SK-N-SH (cell line): ENCODE results near the gene CHD9. TPM values are rescaled to one million over a fixed set of nuclear protein-coding genes. Genes with fewer than 3 reads are reported as not detected.

ENCODE experiments used
- CTCF ChIA-PET: fragments of 300-600, 350-600 bp; formaldehyde crosslinking; extraction: SDS; loops from one replicate; lab custom pipeline; 2021; lab: Yijun Ruan, JAX
- POLR2A ChIA-PET: fragments of 350-600 bp; sonication (Branson Sonifier 250); formaldehyde crosslinking; extraction: SDS; loops from one replicate; lab custom pipeline; 2020; ENCODE audit warnings: antibody characterized with exemption, inconsistent platforms; lab: Yijun Ruan, JAX
- DNase-seq: peaks from one replicate; pipeline ENCODE4 v3.0.0; 2012
- H2AFZ ChIP-seq: fragments of 200-600 bp; sonication (generic); 2 replicates; pipeline ENCODE4 v1.8.1; 2016; ENCODE audit warnings: antibody characterized with exemption, mild to moderate bottlenecking, low read depth
- H3F3A ChIP-seq: fragments of 200-600 bp; sonication (generic); replicated peaks from 2 replicates; pipeline ENCODE3; 2016; ENCODE audit warnings: antibody characterized with exemption, mild to moderate bottlenecking; ENCODE audit not compliant: insufficient read depth
- H3K27ac ChIP-seq, 2 experiments: fragments of 200-500 bp in 1 of 2; fragments of 200-600 bp in 1 of 2; sonication (Bioruptor generic) in 1 of 2; sonication (generic), shearing (Covaris generic) in 1 of 2; 2 replicates each; pipeline versions ENCODE4 v1.5.1 to v1.6.1; 2014 to 2016; ENCODE audit warnings: low read depth in 2 of 2, inconsistent platforms in 1 of 2, low read length in 1 of 2, mild to moderate bottlenecking in 1 of 2, mixed read lengths in 1 of 2
- H3K27me3 ChIP-seq: fragments of 200-600 bp; sonication (generic), shearing (Covaris generic); 2 replicates; pipeline ENCODE4 v1.6.1; 2016; ENCODE audit warnings: mixed run types; ENCODE audit not compliant: insufficient read depth
- H3K36me3 ChIP-seq, 2 experiments: fragments of 200-500 bp in 1 of 2; fragments of 200-600 bp in 1 of 2; sonication (Bioruptor generic) in 1 of 2; sonication (generic) in 1 of 2; replicated peaks in 1 of 2; 2 replicates each; pipeline versions ENCODE3 to v1.5.1; 2014 to 2016; ENCODE audit warnings: low read length in 1 of 2, mild to moderate bottlenecking in 1 of 2; ENCODE audit not compliant: insufficient read depth in 2 of 2, control insufficient read depth in 1 of 2
- H3K4me1 ChIP-seq, 2 experiments: fragments of 200-500 bp in 1 of 2; fragments of 200-600 bp in 1 of 2; sonication (Bioruptor generic) in 1 of 2; sonication (generic), shearing (Covaris generic) in 1 of 2; 2 replicates each; pipeline versions ENCODE4 v1.5.1 to v1.6.1; 2014 to 2016; ENCODE audit warnings: low read depth in 1 of 2, low read length in 1 of 2, mixed run types in 1 of 2; ENCODE audit not compliant: insufficient read depth in 2 of 2, control insufficient read depth in 1 of 2
- H3K4me2 ChIP-seq: fragments of 200-600 bp; sonication (generic), shearing (Covaris generic); 2 replicates; pipeline ENCODE4 v1.6.1; 2017; ENCODE audit warnings: mixed run types
- H3K4me3 ChIP-seq, 2 experiments: fragments of 200-500 bp in 1 of 2; fragments of 200-600 bp in 1 of 2; sonication (Bioruptor generic) in 1 of 2; sonication (generic), shearing (Covaris generic) in 1 of 2; 2 replicates each; pipeline versions ENCODE4 v1.5.1 to v1.8.1; 2014 to 2016; ENCODE audit warnings: low read depth in 2 of 2, inconsistent platforms in 1 of 2, low read length in 1 of 2, mild to moderate bottlenecking in 1 of 2, mixed read lengths in 1 of 2, moderate library complexity in 1 of 2
- H3K79me2 ChIP-seq: fragments of 200-600 bp; sonication (generic); 2 replicates; pipeline ENCODE4 v1.8.1; 2017; ENCODE audit warnings: mild to moderate bottlenecking; ENCODE audit not compliant: insufficient read depth
- H3K9ac ChIP-seq: fragments of 200-600 bp; sonication (generic); 2 replicates; pipeline ENCODE4 v1.6.1; 2017; ENCODE audit warnings: mixed run types
- H3K9me2 ChIP-seq: fragments of 200-600 bp; sonication (generic); 2 replicates; pipeline ENCODE4 v1.6.1; 2017; ENCODE audit warnings: mixed run types
- H3K9me3 ChIP-seq: fragments of 200-600 bp; sonication (generic); 2 replicates; pipeline ENCODE4 v1.6.1; 2017; ENCODE audit warnings: mixed run types, mild to moderate bottlenecking, moderate library complexity
- H4K20me1 ChIP-seq: fragments of 200-600 bp; sonication (generic); 2 replicates; pipeline ENCODE4 v1.6.1; 2017; ENCODE audit warnings: mild to moderate bottlenecking, mixed run types; ENCODE audit not compliant: insufficient read depth
- EP300 ChIP-seq, 2 experiments: IDR thresholded peaks; 2 replicates each; pipeline versions ENCODE4 v1.4.0 to v1.6.1; 2012; ENCODE audit warnings: borderline replicate concordance in 1 of 2, low read depth in 1 of 2, low read length in 1 of 2
- FOXJ3 ChIP-seq: sonication (generic); formaldehyde crosslinking; IDR thresholded peaks from 2 replicates; pipeline ENCODE4 v1.5.1; 2020; ENCODE audit warnings: mild to moderate bottlenecking, missing genetic modification reagents
- JUND ChIP-seq: IDR thresholded peaks from 2 replicates; pipeline ENCODE4 v1.4.0; 2012
- MAX ChIP-seq: IDR thresholded peaks from 2 replicates; pipeline ENCODE4 v1.4.0; 2012; ENCODE audit warnings: low read depth
- MEF2A ChIP-seq: IDR thresholded peaks from 2 replicates; pipeline ENCODE4 v1.4.0; 2012; ENCODE audit warnings: low read depth, borderline replicate concordance
- MXI1 ChIP-seq: IDR thresholded peaks from 2 replicates; pipeline ENCODE4 v1.6.1; 2012; ENCODE audit warnings: mild to moderate bottlenecking, low read depth, low read length, improper control_type of control experiment
- NRF1 ChIP-seq: IDR thresholded peaks from 2 replicates; pipeline ENCODE4 v1.6.1; 2012; ENCODE audit warnings: low read depth, mild to moderate bottlenecking, low read length
- RCOR1 ChIP-seq: fragments of 150-350 bp; IDR thresholded peaks from 2 replicates; pipeline ENCODE4 v1.6.1; 2017; ENCODE audit warnings: antibody characterized with exemption, low read length
- REST ChIP-seq: IDR thresholded peaks from 2 replicates; pipeline ENCODE4 v1.6.1; 2012; ENCODE audit warnings: mild to moderate bottlenecking, low read depth, low read length, moderate library complexity
- RFX5 ChIP-seq: IDR thresholded peaks from 2 replicates; pipeline ENCODE4 v1.6.1; 2012; ENCODE audit warnings: mild to moderate bottlenecking, improper control_type of control experiment, low read length
- RXRA ChIP-seq: IDR thresholded peaks from 2 replicates; pipeline ENCODE4 v1.4.0; 2012; ENCODE audit warnings: low read depth, mild to moderate bottlenecking, borderline replicate concordance
- TCF12 ChIP-seq: IDR thresholded peaks from 2 replicates; pipeline ENCODE4 v1.4.0; 2012
- TEAD4 ChIP-seq: IDR thresholded peaks from 2 replicates; pipeline ENCODE4 v1.4.0; 2012; ENCODE audit warnings: mild to moderate bottlenecking, borderline replicate concordance; ENCODE audit not compliant: insufficient read depth
- YY1 ChIP-seq: IDR thresholded peaks from 2 replicates; pipeline ENCODE4 v1.4.0; 2012; ENCODE audit warnings: low read depth, mild to moderate bottlenecking
- WGBS: methylation state at CpG from one replicate; pipeline ENCODE4 v1.1.6; 2017; ENCODE audit warnings: low lambda C conversion rate; 5-methylcytosine and 5-hydroxymethylcytosine counted together
- polyA plus RNA-seq, 3 experiments: library from polyadenylated mRNA; depleted of rRNA; stranded (reverse); fragments of >200 nt; gene quantifications; 2 replicates each; pipeline ENCODE4 v1.2.3, GENCODE V29; 2012

CHD9 gene
- polyA plus RNA-seq, 1 of the 3 experiments (the other 2 are of a cell fraction), result 6.2 TPM

DNA sequence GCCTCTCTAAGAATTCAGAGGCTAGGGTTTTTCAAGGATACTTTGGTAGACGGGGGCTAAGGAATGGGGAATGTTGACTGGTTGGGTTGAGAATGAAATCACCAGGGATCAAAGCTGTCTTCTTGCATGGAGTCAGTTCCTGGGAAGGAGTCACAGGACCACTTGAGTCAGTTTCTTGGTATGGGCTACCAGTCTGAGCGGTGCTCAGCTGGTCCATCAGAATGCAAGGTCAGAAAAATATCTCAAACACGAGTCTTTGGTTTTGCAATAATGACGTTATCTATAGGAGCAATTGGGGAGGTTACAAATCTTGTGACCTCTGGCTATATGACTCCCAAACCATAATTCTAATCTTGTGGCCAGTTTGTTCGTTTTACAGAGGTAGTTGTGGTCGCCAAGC is 20.5 kb upstream of the CHD9 start:
- ChIA-PET POLR2A (no interaction called here), CTCF (interaction anchor here (1.3 kb wide), 1 partner anchor 20 kb away, joined by 4 read pairs; no protein-coding TSS in a partner anchor)
- no peak overlapping the region for H2AFZ ChIP-seq
- no peaks in the 10 kb centered on the region for H3F3A ChIP-seq
- H3K9me3 ChIP-seq, result no peaks in the 10 kb centered on the region
- H3K4me2 ChIP-seq, result no peak overlapping the region
- H4K20me1 ChIP-seq, result no peaks in the 10 kb centered on the region
- WGBS, result 56% methylated on average over 6 of the region's 6 CpGs
- H3K9ac ChIP-seq, result no peak overlapping the region
- DNase-seq, result no peak
- H3K36me3 ChIP-seq, result no peaks in the 10 kb centered on the region
- no peak overlapping the region for H3K27ac ChIP-seq
- H3K79me2 ChIP-seq, result no peaks in the 10 kb centered on the region
- H3K9me2 ChIP-seq, result no peaks in the 10 kb centered on the region
- H3K4me3 ChIP-seq, result no peak overlapping the region
- TF ChIP-seq EP300 (IDR thresholded peaks at IDR 0.05; ENCODE audit: borderline replicate concordance in 1 of 2, low read depth in 1 of 2, low read length in 1 of 2), result no peak
- no peak for TF ChIP-seq MEF2A
- no peak for TF ChIP-seq RFX5
- TF ChIP-seq TEAD4, result no peak
- TF ChIP-seq RCOR1, result no peak
- no peak for TF ChIP-seq MAX
- TF ChIP-seq TCF12, result no peak
- TF ChIP-seq YY1, result no peak
- no peak for TF ChIP-seq NRF1
- no peak for TF ChIP-seq FOXJ3 (CRISPR knock-in tag)
- no peak for TF ChIP-seq JUND
- TF ChIP-seq RXRA, result no peak
- TF ChIP-seq MXI1, result no peak
- no peaks in the 10 kb centered on the region for H3K27me3 ChIP-seq
- H3K4me1 ChIP-seq, result no peaks in the 10 kb centered on the region

DNA sequence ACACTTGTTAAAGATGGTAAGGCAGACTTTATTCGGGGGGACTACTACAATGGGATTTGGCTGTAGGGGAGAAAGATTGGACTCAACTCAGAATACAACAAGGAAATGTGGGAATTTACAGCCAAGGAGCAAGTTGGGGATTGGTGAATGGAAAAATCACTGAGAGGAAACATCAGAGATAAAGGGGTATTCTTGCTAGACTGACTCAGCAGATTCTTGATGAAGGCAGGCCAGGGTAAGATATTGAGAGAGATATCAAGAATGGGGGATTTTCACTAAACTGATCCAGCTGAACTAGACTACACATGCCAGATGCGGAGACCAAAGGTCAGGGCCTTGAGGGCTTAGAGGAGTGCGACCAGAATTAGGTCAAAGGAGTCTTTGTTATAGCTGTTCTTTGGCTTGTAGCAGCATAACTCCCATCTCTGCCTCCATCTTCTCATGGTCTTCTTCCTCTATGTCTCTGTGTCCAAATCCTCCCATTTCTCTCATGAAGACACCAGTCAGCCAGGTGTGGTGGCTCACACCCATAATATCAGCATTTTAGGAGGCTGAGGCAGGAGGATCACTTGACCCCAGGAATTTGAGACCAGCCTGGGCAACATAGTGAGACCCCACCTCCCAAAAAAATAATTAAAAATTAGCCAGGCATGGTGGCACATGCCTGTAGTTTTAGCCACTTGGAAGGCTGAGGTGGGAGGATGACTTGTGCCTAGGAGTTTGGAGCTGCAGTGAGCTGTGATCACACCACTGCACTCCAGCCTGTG is 19.4 kb upstream of the CHD9 start:
- WGBS, result 40% methylated on average over 3 of the region's 3 CpGs
- DNase-seq, result no peak
- Histone ChIP-seq H3K9me2 (no peaks in the 10 kb centered on the region), H4K20me1 (no peaks in the 10 kb centered on the region), H3K9me3 (no peaks in the 10 kb centered on the region), H3K36me3 (no peaks in the 10 kb centered on the region), H3K4me3 (no peak overlapping the region), H3K9ac (no peak overlapping the region), H3K4me1 (no peaks in the 10 kb centered on the region)
- POLR2A ChIA-PET, result no interaction called here
- TF ChIP-seq RFX5, result no peak
- TF ChIP-seq RCOR1, result no peak
- TF ChIP-seq REST, result no peak
- TF ChIP-seq, all 33 proteins: peak for 0
- H3K79me2 ChIP-seq, result no peaks in the 10 kb centered on the region
- H2AFZ ChIP-seq, result no peak overlapping the region
- no peaks in the 10 kb centered on the region for H3K27me3 ChIP-seq
- H3K4me2 ChIP-seq, result no peak overlapping the region
- H3F3A ChIP-seq, result no peaks in the 10 kb centered on the region
- CTCF ChIA-PET, result interaction anchor here (1.3 to 3.1 kb wide), 4 partner anchors 13 to 844 kb away, joined by 4 to 10 read pairs (median 8); partner anchors contain the start of gene CHD9
- H3K27ac ChIP-seq, result no peak overlapping the region
